Fibroblast of the aortic adventitia (primary cell): ENCODE measurements around the gene GPT2. TPM values are rescaled to one million over a fixed set of nuclear protein-coding genes. Genes with fewer than 3 reads are reported as not detected.

Experiments used
- DNase-seq: peaks from one replicate; pipeline ENCODE4 v3.0.0-alpha.2; 2010; ENCODE audit warnings: low read depth
- H3K4me3 ChIP-seq: 2 replicates; pipeline ENCODE4 v1.5.1; 2011; ENCODE audit warnings: low read depth, mild to moderate bottlenecking, control low read depth, low read length, moderate library complexity
- small RNA-seq: library from RNA; depleted of rRNA; stranded (forward); fragments of <200 nt; gene quantifications from one replicate; pipeline ENCODE3, GENCODE V24; 2012
- total RNA-seq: library from RNA; depleted of rRNA; stranded (reverse); fragments of >200 nt; gene quantifications from 2 replicates; pipeline ENCODE4 v1.2.3, GENCODE V29; 2012; ENCODE audit warnings: low replicate concordance
- TF ChIP-seq, protein P1 (sequence below): IDR thresholded peaks from 2 replicates; pipeline ENCODE4 v1.5.1; 2011; ENCODE audit warnings: mild to moderate bottlenecking, low read length, control low read depth, inconsistent platforms; ENCODE audit not compliant: insufficient read depth

Gene GPT2
- total RNA-seq, 1 donor: 9.7 TPM

DNA sequence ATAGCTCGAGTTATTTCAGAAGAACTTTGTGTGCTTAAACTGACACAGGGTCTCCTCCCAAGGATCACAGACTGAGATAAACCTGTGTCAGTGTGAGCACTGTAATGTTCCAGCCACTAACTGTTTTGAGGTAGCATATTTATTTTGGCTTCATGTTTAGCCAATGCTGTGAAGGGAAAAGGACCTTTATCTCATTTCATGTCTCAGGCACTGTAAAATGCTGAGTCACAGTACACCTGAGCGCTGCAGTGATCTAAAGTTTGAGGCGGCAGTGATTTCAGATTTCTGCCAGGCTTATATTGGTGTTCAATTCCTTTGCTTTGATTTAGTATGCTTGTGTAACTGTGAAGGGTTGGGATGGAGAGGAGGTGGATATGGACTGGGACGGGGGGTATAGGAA is 92.4 kb downstream of the GPT2 start:
- no peak for DNase-seq
- H3K4me3 ChIP-seq: no peak overlapping the region
- TF ChIP-seq, protein P1, sequence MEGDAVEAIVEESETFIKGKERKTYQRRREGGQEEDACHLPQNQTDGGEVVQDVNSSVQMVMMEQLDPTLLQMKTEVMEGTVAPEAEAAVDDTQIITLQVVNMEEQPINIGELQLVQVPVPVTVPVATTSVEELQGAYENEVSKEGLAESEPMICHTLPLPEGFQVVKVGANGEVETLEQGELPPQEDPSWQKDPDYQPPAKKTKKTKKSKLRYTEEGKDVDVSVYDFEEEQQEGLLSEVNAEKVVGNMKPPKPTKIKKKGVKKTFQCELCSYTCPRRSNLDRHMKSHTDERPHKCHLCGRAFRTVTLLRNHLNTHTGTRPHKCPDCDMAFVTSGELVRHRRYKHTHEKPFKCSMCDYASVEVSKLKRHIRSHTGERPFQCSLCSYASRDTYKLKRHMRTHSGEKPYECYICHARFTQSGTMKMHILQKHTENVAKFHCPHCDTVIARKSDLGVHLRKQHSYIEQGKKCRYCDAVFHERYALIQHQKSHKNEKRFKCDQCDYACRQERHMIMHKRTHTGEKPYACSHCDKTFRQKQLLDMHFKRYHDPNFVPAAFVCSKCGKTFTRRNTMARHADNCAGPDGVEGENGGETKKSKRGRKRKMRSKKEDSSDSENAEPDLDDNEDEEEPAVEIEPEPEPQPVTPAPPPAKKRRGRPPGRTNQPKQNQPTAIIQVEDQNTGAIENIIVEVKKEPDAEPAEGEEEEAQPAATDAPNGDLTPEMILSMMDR: no peak

Small RNA genes lying within 50 kb of the gene (small RNA-seq; reads per million reads assigned to genes)
- not detected for gene AC007225.2

Other genes with a start within 250 kb of the GPT2 start
- gene VPS35, start 195.2 kb upstream of the GPT2 start, total RNA-seq: 154 and 347 TPM in 2 replicates
- gene ORC6, start 194.7 kb upstream of the GPT2 start, total RNA-seq: 3.5 and 17.2 TPM in 2 replicates
- under 0.01 TPM in 1 of 2 replicates, not detected in the other for gene MYLK3, start 136.0 kb upstream of the GPT2 start, total RNA-seq
- gene C16orf87, start 53.2 kb upstream of the GPT2 start, total RNA-seq: 9.6 and 10.1 TPM in 2 replicates
- 66.9 and 117 TPM in 2 replicates for gene DNAJA2, start 89.3 kb downstream of the GPT2 start, total RNA-seq